ENCODE measurements around the gene DIO3.
"Not testable (repeated sequence)": the region's sequence is repeated elsewhere in the genome, so short reads cannot be mapped to it uniquely, and the experiment has no call there.

The DIO3 gene

GRCh38 chr14:101557811-101558738 lies 3.2 kb upstream of the DIO3 start:
- in situ Hi-C loops (cut with HindIII; ENCODE audit: low sequenced_read_pairs) = no loop called here

- in situ Hi-C loops (cut with HindIII; ENCODE audit: low sequenced_read_pairs) = no loop called here
Measured at GRCh38 chr14:101558739-101559240, 2.5 kb upstream of the DIO3 start.

- in situ Hi-C loops (cut with HindIII; ENCODE audit: low sequenced_read_pairs) = no loop called here
Measured at GRCh38 chr14:101559250-101559623, 2.1 kb upstream of the DIO3 start.

GRCh38 chr14:101559624-101560533 lies 1.4 kb upstream of the DIO3 start:
- in situ Hi-C loops (cut with HindIII; ENCODE audit: low sequenced_read_pairs) = no loop called here

GRCh38 chr14:101560534-101561113 lies 671 bp upstream of the DIO3 start:
- in situ Hi-C loops (cut with HindIII; ENCODE audit: low sequenced_read_pairs) = no loop called here

- in situ Hi-C loops (cut with HindIII; ENCODE audit: low sequenced_read_pairs) = no loop called here
Measured at GRCh38 chr14:101561897-101562490, 699 bp downstream of the DIO3 start.

GRCh38 chr14:101562659-101563351 lies 1.5 kb downstream of the DIO3 start:
- in situ Hi-C loops (cut with HindIII; ENCODE audit: low sequenced_read_pairs) = no loop called here

GRCh38 chr14:101563352-101563653 lies 2.0 kb downstream of the DIO3 start:
- in situ Hi-C loops (cut with HindIII; ENCODE audit: low sequenced_read_pairs) = no loop called here

- in situ Hi-C loops (cut with HindIII; ENCODE audit: low sequenced_read_pairs) = no loop called here
Measured at GRCh38 chr14:101563654-101564443, 2.6 kb downstream of the DIO3 start.

GRCh38 chr14:101564444-101564776 lies 3.1 kb downstream of the DIO3 start:
- in situ Hi-C loops (cut with HindIII; ENCODE audit: low sequenced_read_pairs) = no loop called here

GRCh38 chr14:101564819-101565698 lies 3.8 kb downstream of the DIO3 start:
- in situ Hi-C loops (cut with HindIII; ENCODE audit: low sequenced_read_pairs) = no loop called here

- in situ Hi-C loops (cut with HindIII; ENCODE audit: low sequenced_read_pairs) = no loop called here
Measured at GRCh38 chr14:101567252-101567651, 6.0 kb downstream of the DIO3 start.

- in situ Hi-C loops (cut with HindIII; ENCODE audit: low sequenced_read_pairs) = no loop called here
Measured at GRCh38 chr14:101571004-101571403, 9.7 kb downstream of the DIO3 start.

- in situ Hi-C loops (cut with HindIII; ENCODE audit: low sequenced_read_pairs) = not testable (repeated sequence)
Measured at GRCh38 chr14:101572526-101572925, 11.2 kb downstream of the DIO3 start.

GRCh38 chr14:101573289-101573688 lies 12.0 kb downstream of the DIO3 start:
- in situ Hi-C loops (cut with HindIII; ENCODE audit: low sequenced_read_pairs) = no loop called here

- in situ Hi-C loops (cut with HindIII; ENCODE audit: low sequenced_read_pairs) = no loop called here
Measured at GRCh38 chr14:101575581-101575980, 14.3 kb downstream of the DIO3 start.

- in situ Hi-C loops (cut with HindIII; ENCODE audit: low sequenced_read_pairs) = no loop called here
Measured at GRCh38 chr14:101577221-101577909, 16.1 kb downstream of the DIO3 start.

- in situ Hi-C loops (cut with HindIII; ENCODE audit: low sequenced_read_pairs) = no loop called here
Measured at GRCh38 chr14:101578489-101578888, 17.2 kb downstream of the DIO3 start.

Measured in DLD1 (cell line).